Panc1 (cell line): ENCODE measurements around the gene TMED8. TPM values are rescaled to one million over a fixed set of nuclear protein-coding genes. Genes with fewer than 3 reads are reported as not detected.

Experiments
- ATAC-seq: fragments of 200-7000 bp; cut with Tn5 transposase; 2 replicates; pipeline ENCODE4 v1.9.1; 2020; ENCODE audit warnings: mild to moderate bottlenecking, moderate library complexity
- BruUV-seq: library from RNA; stranded (reverse); fragments of 400-500 nt; replicated peaks from 2 replicates; lab custom pipeline; 2021; lab: Mats Ljungman, UMichigan
- CTCF ChIA-PET: fragments of 300-600 bp; sonication (Branson Sonifier 250); formaldehyde crosslinking; loops from one replicate; lab custom pipeline; 2022; ENCODE audit warnings: antibody characterized with exemption; lab: Charles Lee
- POLR2A ChIA-PET: fragments of 300-600 bp; sonication (Branson Sonifier 250); formaldehyde crosslinking; loops from one replicate; lab custom pipeline; 2022; ENCODE audit warnings: antibody characterized with exemption; lab: Charles Lee
- DNase-seq: peaks from one replicate; pipeline ENCODE4 v3.0.0-alpha.2; 2010; ENCODE audit warnings: low read depth, low spot score
- H3K27ac ChIP-seq: 2 replicates; pipeline ENCODE4 v1.5.1; 2011; ENCODE audit warnings: mild to moderate bottlenecking, low read length, inconsistent platforms
- H3K27me3 ChIP-seq: fragments of 200-500 bp; sonication (Bioruptor generic); 2 replicates; pipeline ENCODE4 v1.6.0; 2014; ENCODE audit warnings: low read length, inconsistent platforms; ENCODE audit not compliant: control insufficient read depth, insufficient read depth
- H3K36me3 ChIP-seq: fragments of 200-500 bp; sonication (Bioruptor generic); 2 replicates; pipeline ENCODE4 v1.5.1; 2014; ENCODE audit warnings: inconsistent platforms, mild to moderate bottlenecking, low read length, moderate library complexity; ENCODE audit not compliant: control insufficient read depth, insufficient read depth
- H3K4me1 ChIP-seq: 2 replicates; pipeline ENCODE4 v1.5.1; 2011; ENCODE audit warnings: inconsistent platforms, mild to moderate bottlenecking, low read length, moderate library complexity; ENCODE audit not compliant: control insufficient read depth, insufficient read depth
- H3K4me3 ChIP-seq, 2 experiments: 2 replicates each; pipeline ENCODE4 v1.5.1; 2011 to 2012; ENCODE audit warnings: low read depth in 2 of 2, low read length in 2 of 2, mild to moderate bottlenecking in 2 of 2, inconsistent platforms in 1 of 2, moderate library complexity in 1 of 2
- H3K9me3 ChIP-seq: fragments of 200-500 bp; sonication (Bioruptor generic); 2 replicates; pipeline ENCODE4 v1.5.1; 2014; ENCODE audit warnings: low read depth, mild to moderate bottlenecking, inconsistent platforms, low read length, moderate library complexity; ENCODE audit not compliant: control insufficient read depth, insufficient read depth
- CTCF ChIP-seq: fragments of 450-650 bp; IDR thresholded peaks from 2 replicates; pipeline ENCODE4 v1.5.1; 2017; ENCODE audit warnings: mild to moderate bottlenecking
- POLR2AphosphoS5 ChIP-seq: IDR thresholded peaks from 2 replicates; pipeline ENCODE4 v1.6.1; 2012; ENCODE audit warnings: mild to moderate bottlenecking, low read depth, low read length, moderate library complexity
- REST ChIP-seq, 2 experiments: IDR thresholded peaks; 2 replicates each; pipeline ENCODE4 v1.6.1; 2011 to 2012; ENCODE audit warnings: low read depth in 2 of 2, control low read depth in 1 of 2, low read length in 1 of 2, mild to moderate bottlenecking in 1 of 2, moderate library complexity in 1 of 2; ENCODE audit not compliant: insufficient read depth in 1 of 2
- SIN3A ChIP-seq: IDR thresholded peaks from 2 replicates; pipeline ENCODE4 v1.6.1; 2012; ENCODE audit warnings: low read depth, mild to moderate bottlenecking, low read length, moderate library complexity, borderline replicate concordance; ENCODE audit not compliant: insufficient read depth
- TCF7L2 ChIP-seq: IDR thresholded peaks from 2 replicates; pipeline ENCODE4 v1.6.1; 2011; ENCODE audit warnings: mild to moderate bottlenecking, low read depth, low read length, inconsistent platforms
- in situ Hi-C: cut with HindIII; loops from 2 replicates; pipeline ENCODE4 v1.10.0; 2016; ENCODE audit warnings: low sequenced_read_pairs, low pct_unique_long_range_greater_than_20kb
- intact Hi-C: fragments of 100-400 bp; cut with micrococcal nuclease; formaldehyde crosslinking; loops from one replicate; pipeline ENCODE4 v1.10.0; 2022; ENCODE audit not compliant: unreplicated experiment
- total RNA-seq: library from RNA; stranded (reverse); gene quantifications from one replicate; pipeline ENCODE4 v1.2.1, GENCODE V29; 2021; ENCODE audit not compliant: unreplicated experiment

The TMED8 gene
- total RNA-seq, 1 experiment from 2014 or later, result 8.5 TPM

GRCh38 chr14:77406718-77407117 lies 29.8 kb upstream of the TMED8 start:
- H3K4me1 ChIP-seq, result no peaks in the 10 kb centered on the region
- ChIA-PET CTCF (no interaction called here), POLR2A (no interaction called here)
- H3K27ac ChIP-seq, result no peak overlapping the region
- in situ Hi-C loops, result no loop called here
- TF ChIP-seq POLR2AphosphoS5 (no peak), SIN3A (no peak), CTCF (no peak), REST (IDR thresholded peaks at IDR 0.05; ENCODE audit: insufficient read depth in 1 of 2, low read depth in 2 of 2, low read length in 1 of 2) (no peak), TCF7L2 (no peak)
- ATAC-seq, result no peak
- no peaks in the 10 kb centered on the region for H3K36me3 ChIP-seq
- H3K4me3 ChIP-seq, result no peak overlapping the region
- no peaks in the 10 kb centered on the region for H3K9me3 ChIP-seq
- DNase-seq, result no peak
- no TSS peak for BruUV-seq
- no peaks in the 10 kb centered on the region for H3K27me3 ChIP-seq
- intact Hi-C loops, result no loop called here

- ATAC-seq (no peak), DNase-seq (no peak)
- Histone ChIP-seq H3K9me3 (no peaks in the 10 kb centered on the region), H3K27me3 (no peaks in the 10 kb centered on the region), H3K27ac (no peak overlapping the region), H3K4me3 (no peak overlapping the region), H3K36me3 (no peaks in the 10 kb centered on the region), H3K4me1 (no peaks in the 10 kb centered on the region)
- POLR2A ChIA-PET, result interaction anchor here (0.5 kb wide), 1 partner anchor 187 kb away, joined by 3 read pairs; no protein-coding TSS in a partner anchor
- TF ChIP-seq CTCF, result no peak
- no peak for TF ChIP-seq REST (IDR thresholded peaks at IDR 0.05; ENCODE audit: insufficient read depth in 1 of 2, low read depth in 2 of 2, low read length in 1 of 2)
- TF ChIP-seq TCF7L2, result no peak
- TF ChIP-seq SIN3A, result no peak
- TF ChIP-seq POLR2AphosphoS5, result no peak
- CTCF ChIA-PET, result no interaction called here
- BruUV-seq, result no TSS peak
- in situ Hi-C loops, result no loop called here
- intact Hi-C loops, result no loop called here
Observed at GRCh38 chr14:77406086-77406485, 29.2 kb upstream of the TMED8 start.
